Epidermal melanocyte (primary cell): ENCODE results near the gene TAF4.
"Not testable (repeated sequence)": the region's sequence is repeated elsewhere in the genome, so short reads cannot be mapped to it uniquely, and the experiment has no call there.

Experiments used
- DNase-seq: peaks from one replicate; pipeline ENCODE4 v3.0.0; 2011; ENCODE audit warnings: low spot score; ENCODE audit not compliant: insufficient read length

Gene TAF4

GRCh38 chr20:62080249-62080990 is 14.7 kb upstream of the TAF4 start:
- DNase-seq = no peak

- DNase-seq = no peak
Measured at GRCh38 chr20:62079166-62079565, 13.5 kb upstream of the TAF4 start.

- no peak for DNase-seq
Measured at GRCh38 chr20:62073323-62073722, 7.6 kb upstream of the TAF4 start.

DNA sequence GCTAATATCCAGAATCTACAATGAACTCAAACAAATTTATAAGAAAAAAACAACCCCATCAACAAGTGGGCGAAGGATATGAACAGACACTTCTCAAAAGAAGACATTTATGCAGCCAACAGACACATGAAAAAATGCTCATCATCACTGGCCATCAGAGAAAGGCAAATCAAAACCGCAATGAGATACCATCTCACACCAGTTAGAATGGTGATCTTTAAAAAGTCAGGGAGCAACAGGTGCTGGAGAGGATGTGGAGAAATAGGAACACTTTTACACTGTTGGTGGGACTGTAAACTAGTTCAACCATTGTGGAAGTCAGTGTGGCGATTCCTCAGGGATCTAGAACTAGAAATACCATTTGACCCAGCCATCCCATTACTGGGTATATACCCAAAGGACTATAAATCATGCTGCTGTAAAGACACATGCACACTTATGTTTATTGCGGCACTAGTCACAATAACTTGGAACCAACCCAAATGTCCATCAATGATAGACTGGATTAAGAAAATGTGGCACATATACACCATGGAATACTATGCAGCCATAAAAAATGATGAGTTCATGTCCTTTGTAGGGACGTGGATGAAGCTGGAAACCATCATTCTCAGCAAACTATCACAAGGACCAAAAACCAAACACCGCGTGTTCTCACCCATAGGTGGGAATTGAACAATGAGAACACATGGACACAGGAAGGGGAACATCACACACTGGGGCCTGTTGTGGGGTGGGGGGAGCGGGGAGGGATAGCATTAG is 6.2 kb upstream of the TAF4 start:
- not testable (repeated sequence) for DNase-seq

- no peak for DNase-seq
Measured at GRCh38 chr20:62069741-62070216, 4.1 kb upstream of the TAF4 start.

- no peak for DNase-seq
Measured at GRCh38 chr20:62068997-62069396, 3.3 kb upstream of the TAF4 start.

DNA sequence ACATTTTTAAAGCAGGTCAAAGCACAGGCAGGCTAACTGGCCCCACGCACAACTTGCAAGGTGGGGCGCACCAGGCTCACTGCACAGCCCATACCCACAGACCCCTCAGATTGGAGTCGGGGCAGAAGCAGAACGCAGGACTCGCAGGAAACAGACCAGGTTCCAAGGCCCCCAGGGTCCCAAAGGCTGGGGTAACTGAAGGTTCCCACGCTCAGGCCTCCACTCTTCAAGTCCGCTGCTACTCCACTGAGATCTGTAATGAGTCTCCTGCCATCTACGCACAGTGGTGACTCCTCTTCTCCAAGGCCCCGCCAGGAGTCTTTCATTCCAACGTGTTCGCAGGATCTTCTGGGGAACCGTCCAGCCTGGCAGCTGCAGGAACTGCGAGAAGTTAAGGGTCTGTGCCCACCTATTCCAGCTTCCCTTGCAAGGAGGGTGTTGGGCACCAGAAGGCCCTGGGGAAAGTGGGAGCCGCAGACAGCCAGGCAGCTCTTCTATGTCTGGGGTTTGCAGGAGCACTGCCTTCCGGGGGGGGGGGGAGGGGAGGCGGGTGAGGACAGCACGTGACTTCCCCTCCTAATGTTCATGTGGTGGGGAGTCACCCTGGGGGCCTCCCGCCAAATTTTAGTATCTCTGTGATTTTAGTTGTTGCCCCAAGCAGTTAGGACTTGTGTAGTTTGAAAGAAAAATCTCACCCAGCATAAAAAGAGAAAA is 2.0 kb upstream of the TAF4 start:
- DNase-seq = peak; percentile 60

- no peak for DNase-seq
Measured at GRCh38 chr20:62066983-62067433, 1.3 kb upstream of the TAF4 start.

- no peak for DNase-seq
Measured at GRCh38 chr20:62066339-62066982, 780 bp upstream of the TAF4 start.

GRCh38 chr20:62064770-62065673 is 659 bp downstream of the TAF4 start:
- DNase-seq = no peak

DNA sequence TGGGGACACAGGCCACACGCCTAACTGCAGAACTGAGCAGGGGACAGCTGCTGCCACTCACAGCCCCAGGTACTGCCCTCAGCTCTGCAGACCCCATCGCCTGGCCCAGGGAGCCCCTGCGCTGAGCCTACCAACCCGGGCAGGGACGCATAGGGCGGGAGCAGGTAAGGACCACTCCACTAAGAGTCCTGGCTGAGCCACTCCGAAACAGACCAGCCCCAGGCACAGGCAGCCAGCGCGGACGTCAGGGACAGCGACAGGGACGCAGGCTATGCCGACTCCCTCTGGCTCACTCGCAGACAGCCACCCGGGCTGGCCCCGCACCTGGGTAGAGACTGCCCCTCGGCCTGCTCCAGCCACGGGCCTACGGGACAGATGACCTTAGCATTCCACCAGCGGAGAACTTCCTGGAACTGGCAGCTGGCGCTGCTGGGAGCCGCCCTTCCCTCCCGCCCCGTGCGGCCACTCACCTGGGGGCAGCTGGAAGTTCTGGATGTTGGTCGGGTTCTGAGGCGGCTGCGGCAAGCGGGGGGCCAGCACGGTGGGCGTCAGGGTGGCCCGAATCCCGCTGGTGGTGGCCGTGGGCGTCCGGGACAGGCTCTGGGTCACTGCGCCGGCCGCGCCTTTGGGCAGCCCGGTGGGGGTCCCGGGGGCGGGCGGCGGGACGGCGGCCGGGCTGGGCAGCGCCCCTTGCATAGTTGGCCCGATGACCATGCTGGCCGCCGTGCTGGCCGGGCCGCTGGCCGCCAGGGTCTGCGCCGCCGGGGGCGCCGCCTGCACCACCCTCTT is 1.5 kb downstream of the TAF4 start:
- no peak for DNase-seq

- DNase-seq = no peak
Measured at GRCh38 chr20:62063315-62063980, 2.2 kb downstream of the TAF4 start.

- no peak for DNase-seq
Measured at GRCh38 chr20:62062661-62063314, 2.9 kb downstream of the TAF4 start.

DNA sequence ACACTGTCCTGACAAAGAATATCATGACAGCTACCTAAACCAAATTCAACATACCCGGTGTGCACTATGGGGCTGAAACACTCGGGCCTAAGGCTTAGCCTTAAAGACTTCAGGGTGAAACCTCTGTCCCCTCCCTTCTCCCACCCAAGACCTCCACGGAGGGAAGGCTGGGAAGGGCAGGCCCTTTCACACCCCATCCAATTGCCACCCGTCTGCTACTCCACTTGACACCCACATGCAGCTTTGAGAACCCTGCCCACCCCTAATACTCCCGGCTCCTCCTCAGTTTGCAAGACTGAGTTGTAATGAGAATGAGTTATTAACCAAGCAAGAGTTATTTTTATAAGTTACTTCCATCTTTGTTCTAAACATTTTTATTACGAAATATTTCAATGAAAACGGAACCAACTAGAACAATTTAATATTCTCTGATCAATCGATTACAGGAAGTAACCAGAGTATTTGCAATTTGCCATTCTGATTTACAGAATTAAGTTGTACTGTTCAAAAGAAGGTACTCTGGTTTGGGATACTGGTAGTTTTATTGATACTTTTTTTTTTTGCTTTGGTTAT is 3.7 kb downstream of the TAF4 start:
- no peak for DNase-seq

DNA sequence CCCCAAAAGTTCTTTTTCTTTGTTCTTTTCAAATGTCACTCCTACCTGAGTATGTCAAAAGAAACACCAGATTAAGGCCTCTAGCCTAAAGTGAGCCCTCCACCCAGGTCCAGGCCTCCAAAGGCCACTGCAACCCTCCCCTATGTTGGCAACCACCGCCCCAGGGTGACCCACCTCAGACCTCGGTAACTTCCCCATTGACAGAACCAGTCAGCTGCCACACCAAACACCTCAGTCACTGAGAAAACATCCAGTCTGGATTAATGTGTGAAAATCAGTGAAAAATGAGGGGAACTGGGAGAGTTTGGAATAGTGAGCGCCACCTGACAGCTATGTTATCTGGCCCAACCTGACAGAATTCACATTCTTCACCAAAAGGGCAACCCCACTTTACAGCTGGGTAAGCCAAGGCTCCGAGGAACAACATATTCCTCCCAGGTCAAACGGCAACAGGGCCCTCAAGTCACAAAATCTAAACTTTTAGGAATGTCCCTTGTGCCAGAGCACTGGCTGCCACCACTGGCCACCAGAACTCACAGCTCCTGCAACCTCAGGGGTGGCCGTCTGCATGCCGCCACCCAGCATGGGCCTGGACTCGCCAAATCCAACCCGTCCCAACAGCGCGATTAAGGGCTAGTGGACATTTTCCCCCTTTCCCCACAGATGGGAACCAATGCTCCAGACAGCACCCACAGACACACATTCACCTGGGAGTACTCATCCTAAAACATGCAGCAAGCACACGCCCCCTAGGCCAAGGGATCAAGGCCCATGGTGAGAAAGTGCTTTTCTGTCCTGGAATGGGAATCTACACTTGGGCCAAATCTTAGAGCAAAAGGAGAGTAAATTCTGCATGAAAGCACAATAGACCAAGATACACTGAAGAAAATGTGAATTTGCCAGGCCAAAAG is 4.8 kb downstream of the TAF4 start:
- no peak for DNase-seq

DNA sequence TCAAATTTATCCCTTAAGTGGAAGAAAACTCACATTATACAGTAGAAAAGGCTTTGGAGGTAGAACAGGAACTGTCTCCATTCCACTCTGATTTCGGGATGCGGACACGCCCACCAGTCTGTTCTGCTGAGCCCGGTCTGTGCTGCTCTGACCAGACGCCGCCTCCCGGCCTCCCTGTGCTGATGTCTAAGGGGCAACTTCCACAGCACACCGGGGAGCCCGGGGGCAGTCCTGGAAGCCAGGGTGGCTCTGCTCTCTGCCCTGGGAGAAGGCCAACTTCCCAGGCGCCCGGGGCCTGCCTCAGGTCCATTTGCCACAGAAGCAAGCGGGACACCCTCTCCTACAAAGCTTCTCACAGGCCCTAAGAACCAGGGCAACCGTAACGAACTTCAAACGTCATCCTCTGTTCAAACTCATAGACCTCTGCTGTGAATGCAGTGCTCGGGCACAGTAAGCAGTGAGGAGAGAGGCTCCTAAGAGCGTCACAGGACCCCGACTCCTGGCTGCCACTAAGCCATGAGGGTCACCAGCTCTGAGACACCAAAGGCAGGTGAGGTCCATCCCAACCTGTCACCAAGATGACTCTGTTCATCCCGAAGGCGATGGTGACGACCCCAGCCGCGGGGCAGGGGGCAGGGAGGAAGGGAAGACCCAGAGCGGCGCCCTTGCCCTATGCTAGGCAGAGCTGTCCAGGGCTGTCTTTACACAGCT is 5.6 kb downstream of the TAF4 start:
- DNase-seq = no peak

- no peak for DNase-seq
Measured at GRCh38 chr20:62059401-62059800, 6.3 kb downstream of the TAF4 start.
